Breast epithelium (tissue), 4 donors: ENCODE measurements around the gene SLC35F4. TPM values are rescaled to one million over a fixed set of nuclear protein-coding genes. Genes with fewer than 3 reads are reported as not detected.

Experiments used
- DNase-seq, 2 donors: peaks; one replicate each; pipeline ENCODE4 v3.0.0-alpha.2; 2019; ENCODE audit warnings: low spot score in 2 of 2
- H3K27ac ChIP-seq, 2 donors: fragments of 200-600 bp; sonication (generic) in 1 of 2; one replicate each; pipeline ENCODE4 v1.5.1; 2016 to 2019; ENCODE audit warnings: mild to moderate bottlenecking in 1 of 2
- H3K27me3 ChIP-seq, 2 donors: fragments of 200-600 bp; sonication (generic) in 1 of 2; one replicate each; pipeline versions ENCODE4 v1.5.1 to v1.6.0; 2017 to 2019; ENCODE audit warnings: control low read depth in 1 of 2, mild to moderate bottlenecking in 1 of 2
- H3K36me3 ChIP-seq: fragments of 200-600 bp; one replicate; pipeline ENCODE4 v1.5.1; 2019
- H3K4me1 ChIP-seq, 2 donors: fragments of 200-600 bp; sonication (generic); one replicate each; pipeline ENCODE4 v1.5.1; 2016 to 2019; ENCODE audit warnings: control low read depth in 1 of 2
- H3K4me3 ChIP-seq, 3 donors: fragments of 200-600 bp; sonication (generic); 1 replicate in 2 of 3; 2 replicates in 1 of 3; pipeline ENCODE4 v1.5.1; 2016 to 2019; ENCODE audit warnings: mild to moderate bottlenecking in 3 of 3, moderate library complexity in 2 of 3
- H3K9me3 ChIP-seq, 2 donors: fragments of 200-600 bp; sonication (generic) in 1 of 2; one replicate each; pipeline ENCODE4 v1.5.1; 2016 to 2019; ENCODE audit warnings: control low read depth in 1 of 2
- POLR2A ChIP-seq: fragments of 450-650 bp; IDR thresholded peaks from one replicate; pipeline ENCODE4 v1.6.1; 2016; ENCODE audit warnings: antibody characterized with exemption, mild to moderate bottlenecking, moderate library complexity
- POLR2AphosphoS5 ChIP-seq, 3 donors: sonication (generic); formaldehyde crosslinking; IDR thresholded peaks; one replicate each; pipeline ENCODE4 v1.6.1; 2017; ENCODE audit warnings: antibody characterized with exemption in 3 of 3
- intact Hi-C: fragments of 100-400 bp; cut with DNase I; formaldehyde crosslinking; loops from one replicate; pipeline ENCODE4 v1.15.1; 2023; ENCODE audit warnings: low total_unique reads
- total RNA-seq, 3 donors: library from RNA; depleted of rRNA; stranded (reverse); fragments of >200 nt; gene quantifications; one replicate each; pipeline ENCODE4 v1.1.0, GENCODE V29; 2016
- TF ChIP-seq, protein P1 (sequence below), 3 donors: fragments of 450-650 bp; IDR thresholded peaks; one replicate each; pipeline ENCODE4 v1.5.1; 2016 to 2017; ENCODE audit warnings: antibody characterized with exemption in 3 of 3, mild to moderate bottlenecking in 3 of 3, moderate library complexity in 3 of 3

Gene SLC35F4
- total RNA-seq, 3 donors from 2014 or later: not detected

DNA sequence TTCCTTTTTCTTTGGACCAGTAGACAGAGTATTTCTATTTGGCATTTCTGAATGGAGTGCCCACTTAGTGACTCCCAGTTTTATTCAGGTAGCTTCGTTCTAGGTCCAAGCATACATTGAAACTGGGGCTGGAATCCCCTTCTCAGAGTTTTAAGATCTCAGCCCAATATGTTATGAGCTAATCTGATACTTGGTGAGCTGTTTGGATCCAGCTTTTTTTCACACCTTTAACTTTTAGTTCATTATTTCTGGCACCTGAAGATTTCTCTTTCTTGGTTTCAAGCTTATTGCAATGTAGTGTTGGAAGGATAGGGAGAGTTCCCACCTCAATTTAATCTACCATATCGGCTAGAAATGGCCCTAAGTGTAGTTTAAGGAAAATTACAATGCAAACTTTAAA is 318.8 kb downstream of the SLC35F4 start:
- no peak for TF ChIP-seq POLR2A
- TF ChIP-seq POLR2AphosphoS5 (IDR thresholded peaks at IDR 0.05): no peak
- TF ChIP-seq, protein P1, sequence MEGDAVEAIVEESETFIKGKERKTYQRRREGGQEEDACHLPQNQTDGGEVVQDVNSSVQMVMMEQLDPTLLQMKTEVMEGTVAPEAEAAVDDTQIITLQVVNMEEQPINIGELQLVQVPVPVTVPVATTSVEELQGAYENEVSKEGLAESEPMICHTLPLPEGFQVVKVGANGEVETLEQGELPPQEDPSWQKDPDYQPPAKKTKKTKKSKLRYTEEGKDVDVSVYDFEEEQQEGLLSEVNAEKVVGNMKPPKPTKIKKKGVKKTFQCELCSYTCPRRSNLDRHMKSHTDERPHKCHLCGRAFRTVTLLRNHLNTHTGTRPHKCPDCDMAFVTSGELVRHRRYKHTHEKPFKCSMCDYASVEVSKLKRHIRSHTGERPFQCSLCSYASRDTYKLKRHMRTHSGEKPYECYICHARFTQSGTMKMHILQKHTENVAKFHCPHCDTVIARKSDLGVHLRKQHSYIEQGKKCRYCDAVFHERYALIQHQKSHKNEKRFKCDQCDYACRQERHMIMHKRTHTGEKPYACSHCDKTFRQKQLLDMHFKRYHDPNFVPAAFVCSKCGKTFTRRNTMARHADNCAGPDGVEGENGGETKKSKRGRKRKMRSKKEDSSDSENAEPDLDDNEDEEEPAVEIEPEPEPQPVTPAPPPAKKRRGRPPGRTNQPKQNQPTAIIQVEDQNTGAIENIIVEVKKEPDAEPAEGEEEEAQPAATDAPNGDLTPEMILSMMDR (IDR thresholded peaks at IDR 0.05): no peak
- intact Hi-C loops: no loop called here
- Histone ChIP-seq H3K9me3 (peaks cover 9 to 11% of the 10 kb centered on the region in 2 donors), H3K27me3 (no peaks in the 10 kb centered on the region), H3K27ac (no peak overlapping the region), H3K4me3 (no peak overlapping the region), H3K36me3 (no peaks in the 10 kb centered on the region), H3K4me1 (no peaks in the 10 kb centered on the region)
- DNase-seq: no peak

DNA sequence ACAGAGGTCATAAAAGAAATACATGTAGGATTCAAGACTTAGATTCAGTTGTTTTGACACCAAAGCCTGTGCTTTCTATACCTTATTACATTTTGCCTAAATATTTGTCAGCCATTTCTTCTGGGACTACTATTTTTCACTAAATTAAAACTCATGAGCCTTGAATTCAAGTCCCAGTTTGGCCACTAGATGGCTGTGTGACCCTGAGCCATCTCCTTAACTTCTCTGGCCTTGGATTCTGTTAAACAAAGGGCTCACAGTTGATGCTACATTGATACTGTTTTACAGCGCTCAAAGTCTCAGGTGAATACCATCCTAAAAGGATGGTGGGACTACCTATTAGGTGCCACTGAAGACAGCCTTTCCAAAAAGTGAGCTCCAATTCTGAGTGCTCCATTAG is 332.7 kb downstream of the SLC35F4 start:
- H3K27ac ChIP-seq: no peak overlapping the region
- H3K9me3 ChIP-seq: no peaks in the 10 kb centered on the region
- no peaks in the 10 kb centered on the region for H3K27me3 ChIP-seq
- no peaks in the 10 kb centered on the region for H3K36me3 ChIP-seq
- no peak overlapping the region for H3K4me3 ChIP-seq
- no peak for DNase-seq
- intact Hi-C loops: no loop called here
- TF ChIP-seq, protein P1 (IDR thresholded peaks at IDR 0.05): no peak
- TF ChIP-seq POLR2A (no peak), POLR2AphosphoS5 (IDR thresholded peaks at IDR 0.05) (no peak)
- no peaks in the 10 kb centered on the region for H3K4me1 ChIP-seq

DNA sequence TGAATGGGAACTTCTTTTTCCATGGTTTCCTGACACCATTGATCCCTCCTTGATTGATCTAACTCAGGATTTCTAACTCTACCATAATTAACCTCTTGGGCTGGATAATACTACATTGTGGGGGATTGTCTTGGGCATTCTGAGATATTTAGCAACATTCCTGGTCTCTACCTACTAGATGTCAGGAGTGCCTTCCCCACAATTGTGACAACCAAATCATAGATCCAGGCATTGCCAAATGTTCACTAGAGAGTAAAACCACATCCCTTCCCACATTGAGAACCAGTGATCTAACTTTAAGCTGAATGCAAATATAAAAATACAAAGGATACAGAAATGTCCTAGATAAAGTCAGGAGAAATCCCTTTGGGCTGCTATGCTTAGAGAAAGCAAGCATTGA is 335.3 kb downstream of the SLC35F4 start:
- DNase-seq: no peak
- Histone ChIP-seq H3K9me3 (peaks cover 0 to 12% of the 10 kb centered on the region in 2 donors), H3K4me3 (no peak overlapping the region), H3K27ac (no peak overlapping the region), H3K4me1 (no peaks in the 10 kb centered on the region), H3K36me3 (no peaks in the 10 kb centered on the region), H3K27me3 (no peaks in the 10 kb centered on the region)
- TF ChIP-seq, protein P1 (IDR thresholded peaks at IDR 0.05): no peak
- no peak for TF ChIP-seq POLR2A
- no peak for TF ChIP-seq POLR2AphosphoS5 (IDR thresholded peaks at IDR 0.05)
- intact Hi-C loops: no loop called here

DNA sequence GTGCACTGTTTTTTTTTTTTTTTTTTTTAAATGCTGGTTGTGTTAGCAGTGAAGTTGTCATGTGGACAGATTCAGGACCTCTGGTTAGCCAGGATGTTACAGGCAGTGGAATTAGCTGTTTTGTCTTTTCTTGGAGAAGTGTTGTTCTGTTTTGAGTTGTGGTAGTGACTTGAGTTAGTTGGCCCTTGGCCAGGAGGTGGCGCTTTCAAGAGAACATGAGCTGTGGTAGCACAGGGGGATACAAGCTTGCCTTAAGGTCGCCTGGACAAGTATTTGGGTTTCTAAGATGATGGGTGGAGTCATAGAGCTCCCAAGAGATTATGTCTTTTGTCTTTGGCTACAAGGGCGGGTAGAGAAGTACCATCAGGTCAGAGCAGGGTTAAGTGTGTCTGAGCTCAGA is 338.9 kb downstream of the SLC35F4 start:
- TF ChIP-seq, protein P1 (IDR thresholded peaks at IDR 0.05): no peak
- TF ChIP-seq POLR2AphosphoS5 (IDR thresholded peaks at IDR 0.05) (no peak), POLR2A (no peak)
- DNase-seq: no peak
- no peak overlapping the region for H3K27ac ChIP-seq
- peaks cover 9 to 29% of the 10 kb centered on the region in 2 donors for H3K9me3 ChIP-seq
- no peak overlapping the region for H3K4me3 ChIP-seq
- no peaks in the 10 kb centered on the region for H3K27me3 ChIP-seq
- H3K36me3 ChIP-seq: no peaks in the 10 kb centered on the region
- intact Hi-C loops: no loop called here
- H3K4me1 ChIP-seq: no peaks in the 10 kb centered on the region

DNA sequence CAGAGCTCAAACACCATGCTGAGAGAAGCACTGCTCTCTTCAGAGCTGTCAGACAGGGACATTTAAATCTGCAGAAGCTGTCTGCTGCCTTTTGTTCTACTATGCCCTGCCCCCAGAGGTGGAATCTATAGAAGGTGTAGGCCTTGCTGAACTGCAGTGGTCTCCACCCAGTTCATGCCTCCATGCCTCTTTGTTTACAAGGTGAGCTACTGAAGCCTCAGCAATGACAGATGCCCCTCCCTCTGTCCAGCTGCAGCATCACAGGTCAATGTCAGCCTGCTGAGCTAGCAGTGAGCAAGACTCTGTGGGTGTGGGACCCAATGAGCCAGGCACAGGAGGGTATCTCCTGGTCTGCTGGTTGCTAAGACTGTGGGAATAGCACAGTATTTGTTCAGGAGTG is 346.8 kb downstream of the SLC35F4 start:
- intact Hi-C loops: loop anchor here (10.0 kb wide), 1 partner anchor 486 kb away; no protein-coding TSS in a partner anchor
- Histone ChIP-seq H3K9me3 (peaks cover 15 to 17% of the 10 kb centered on the region in 2 donors), H3K27ac (no peak overlapping the region), H3K4me3 (no peak overlapping the region), H3K27me3 (no peaks in the 10 kb centered on the region), H3K36me3 (no peaks in the 10 kb centered on the region), H3K4me1 (no peaks in the 10 kb centered on the region)
- no peak for DNase-seq
- TF ChIP-seq POLR2A: no peak
